Activated CD8-positive, alpha-beta memory T cell treated with anti-CD3 and anti-CD28 coated beads for 1 hour (primary cell): Measurements from ENCODE around the gene ZNG1A.
"Not testable (repeated sequence)": the region's sequence is repeated elsewhere in the genome, so short reads cannot be mapped to it uniquely, and the experiment has no call there.

Experiments used
- DNase-seq, 2 donors: peaks; one replicate each; pipeline ENCODE4 v3.0.0-alpha.2; 2020; ENCODE audit warnings: low read depth in 1 of 2; ENCODE audit errors: extremely low read depth in 1 of 2

ZNG1A gene

DNA sequence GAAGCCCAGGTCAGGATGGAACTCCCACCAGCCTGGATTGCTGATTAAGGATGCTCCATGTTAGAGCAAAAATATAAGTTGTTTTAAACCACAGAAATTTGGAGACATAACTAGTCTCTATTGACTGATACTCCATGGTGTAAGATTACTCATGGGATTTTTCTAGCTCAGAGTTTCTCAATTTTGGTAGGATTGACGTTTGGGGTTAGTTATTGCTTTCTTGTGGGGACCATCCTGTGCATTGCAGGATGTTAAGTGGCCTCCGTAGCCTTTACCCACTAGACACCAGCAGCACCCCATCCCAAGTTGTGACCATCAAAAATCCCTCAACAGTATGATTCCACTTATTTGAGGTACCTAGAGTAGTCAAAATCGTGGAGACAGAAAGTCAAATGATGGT, 80.1 kb downstream of the ZNG1A start:
- not testable (repeated sequence) for DNase-seq

GRCh38 chr9:94992-95391, 83.9 kb downstream of the ZNG1A start:
- DNase-seq, result not testable (repeated sequence)

DNA sequence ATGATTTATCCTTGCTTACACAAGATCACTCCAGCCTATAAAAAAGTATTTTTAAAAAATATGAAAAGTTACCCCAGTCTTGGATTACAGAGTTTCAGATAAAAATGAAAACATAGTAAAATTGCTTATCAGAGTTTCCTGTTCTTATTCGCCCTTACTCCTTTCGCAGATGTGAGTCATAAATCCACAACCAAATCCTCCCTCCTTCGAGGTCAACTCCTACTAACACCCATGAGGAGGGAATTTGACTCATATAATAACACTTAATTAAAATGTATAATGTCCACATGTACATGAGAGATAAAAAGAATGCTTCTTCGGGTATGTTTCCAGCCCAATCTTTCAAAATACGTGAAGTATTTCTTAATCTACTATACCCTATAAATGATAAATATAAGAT, 84.5 kb downstream of the ZNG1A start:
- not testable (repeated sequence) for DNase-seq

DNA sequence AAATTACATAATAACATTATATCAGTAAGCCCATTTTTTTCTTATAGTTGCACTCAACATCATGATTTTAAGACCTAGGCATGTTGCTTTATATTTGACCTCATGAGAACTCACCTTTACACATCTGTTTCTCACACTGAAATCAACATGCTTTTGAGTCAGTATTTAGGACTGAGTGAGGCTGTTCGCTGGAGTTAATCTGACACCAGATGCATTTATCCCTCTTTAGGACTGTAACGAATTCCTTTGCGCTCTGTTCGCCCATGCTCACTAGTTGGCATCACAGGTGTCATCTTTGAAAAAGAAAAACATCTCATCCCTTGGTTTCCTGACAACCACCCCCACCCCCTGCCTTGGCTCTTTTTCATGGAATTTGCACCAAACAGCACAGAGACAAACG, 84.9 kb downstream of the ZNG1A start:
- DNase-seq, result not testable (repeated sequence)

GRCh38 chr9:90851-91250, 88.0 kb downstream of the ZNG1A start:
- DNase-seq, result not testable (repeated sequence)

DNA sequence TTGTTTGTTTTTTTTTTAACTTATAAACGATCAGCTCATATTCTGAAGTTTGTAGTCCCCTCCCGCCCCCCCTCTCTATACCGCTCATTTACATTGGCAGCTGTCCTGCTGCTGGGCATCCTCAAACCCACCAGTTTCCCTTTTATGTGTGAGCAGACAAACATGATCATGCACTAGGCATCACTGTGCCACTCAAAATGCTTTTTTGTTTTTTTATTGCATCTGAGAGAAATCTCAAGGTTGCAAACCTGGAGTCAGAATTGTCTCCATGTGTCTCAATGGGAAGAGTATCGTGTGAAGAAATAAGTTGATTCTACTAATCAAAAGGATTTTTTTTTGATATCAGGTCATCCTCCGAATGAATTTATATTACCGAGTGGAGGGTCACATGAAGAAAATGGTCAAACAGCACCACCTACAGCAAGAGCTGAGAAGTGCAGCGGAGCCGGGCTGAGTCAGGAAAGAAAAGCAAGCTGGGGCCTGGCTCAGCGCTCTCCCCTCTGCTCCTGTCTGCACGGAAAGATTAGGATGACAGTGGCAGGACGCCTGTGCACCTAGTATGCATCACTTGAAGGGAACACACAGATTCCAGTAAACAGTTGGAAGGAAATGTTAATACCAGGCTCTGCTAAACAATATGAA, 90.3 kb downstream of the ZNG1A start:
- not testable (repeated sequence) for DNase-seq

GRCh38 chr9:87860-88259, 91.0 kb downstream of the ZNG1A start:
- DNase-seq, result not testable (repeated sequence)

DNA sequence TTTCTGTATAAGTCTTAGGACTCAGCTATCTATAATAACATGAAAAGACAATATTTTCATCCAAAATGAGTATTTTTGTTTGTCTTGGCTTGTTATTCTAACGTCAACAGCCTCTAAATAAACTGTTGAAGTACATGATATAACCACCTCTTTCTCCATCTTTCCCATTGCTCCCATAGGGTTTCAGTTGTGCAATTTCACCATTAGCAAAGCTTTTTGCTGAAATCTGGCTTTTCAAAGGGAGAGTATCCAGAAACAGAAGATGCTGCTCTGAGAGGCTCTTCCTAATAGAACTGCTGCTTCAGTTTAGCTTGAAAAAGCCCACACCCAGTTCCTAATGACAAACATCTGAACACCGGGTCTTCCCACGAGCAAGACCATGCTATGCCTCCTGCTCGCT, 91.8 kb downstream of the ZNG1A start:
- not testable (repeated sequence) for DNase-seq

GRCh38 chr9:86697-87096, 92.2 kb downstream of the ZNG1A start:
- not testable (repeated sequence) for DNase-seq

GRCh38 chr9:82932-83689, 95.7 kb downstream of the ZNG1A start:
- DNase-seq, result not testable (repeated sequence)

GRCh38 chr9:78333-78732, 100.5 kb downstream of the ZNG1A start:
- DNase-seq, result not testable (repeated sequence)

DNA sequence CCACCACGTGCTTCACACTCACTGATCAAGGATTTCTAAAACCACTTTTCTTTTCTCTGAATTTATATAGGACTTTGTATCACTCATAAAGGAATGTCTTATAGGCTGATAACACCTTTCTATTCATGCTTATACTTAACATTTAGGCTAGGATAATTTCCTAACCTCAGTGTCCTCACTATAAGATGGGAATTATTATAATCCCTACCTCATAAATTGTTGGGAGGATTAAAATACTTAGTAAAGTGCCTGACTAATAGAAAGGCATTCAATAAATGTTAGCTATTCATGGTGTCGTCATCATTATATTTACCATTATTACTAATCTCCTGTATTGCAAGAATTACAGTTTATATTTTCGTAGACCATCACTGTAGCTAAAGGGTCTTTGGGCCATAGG, 102.5 kb downstream of the ZNG1A start:
- DNase-seq, result not testable (repeated sequence)

DNA sequence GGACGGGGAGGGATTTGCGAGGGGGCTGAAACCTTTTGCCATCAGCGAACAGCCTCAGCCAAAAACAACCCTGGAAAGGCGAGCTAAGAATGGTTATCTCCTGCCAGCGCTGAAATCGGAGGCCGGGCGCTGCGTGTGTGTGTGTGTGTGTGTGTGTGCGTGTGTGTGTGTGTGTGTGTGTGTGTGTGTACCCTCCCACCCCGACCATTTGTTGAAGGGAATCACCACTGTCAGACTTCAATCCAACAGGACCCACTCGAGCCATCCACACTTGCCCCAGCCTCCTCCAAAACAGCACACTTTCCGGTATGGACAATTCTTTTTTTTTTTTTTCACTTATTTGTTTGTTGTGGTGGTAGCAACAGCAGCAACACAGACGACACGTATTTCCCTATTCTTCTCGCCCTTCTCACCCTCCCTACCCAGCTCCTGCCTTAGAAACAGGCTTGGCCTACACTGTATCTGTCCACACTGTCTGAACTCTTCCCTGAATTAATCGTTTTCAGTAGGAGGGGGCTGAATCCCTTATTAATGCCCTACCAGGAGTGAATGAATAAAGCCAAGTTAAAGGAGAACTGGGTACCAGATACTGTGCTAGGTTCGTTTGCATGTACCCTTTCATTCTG, 104.8 kb downstream of the ZNG1A start:
- DNase-seq, result not testable (repeated sequence)

GRCh38 chr9:73076-73899, 105.6 kb downstream of the ZNG1A start:
- DNase-seq, result not testable (repeated sequence)
